MM.1S (cell line): ENCODE data around the gene EHMT2.

Experiments
- CTCF ChIP-seq: fragments of 300-600 bp; sonication (generic); IDR thresholded peaks from 2 replicates; pipeline ENCODE4 v1.5.1; 2016; ENCODE audit warnings: antibody characterized with exemption, low read length, mixed read lengths
- EZH2 ChIP-seq: fragments of 300-600 bp; sonication (generic); optimal IDR thresholded peaks from 2 replicates; pipeline ENCODE3; 2017; ENCODE audit warnings: low read depth, mild to moderate bottlenecking, antibody characterized with exemption, low read length, mixed read lengths

DNA sequence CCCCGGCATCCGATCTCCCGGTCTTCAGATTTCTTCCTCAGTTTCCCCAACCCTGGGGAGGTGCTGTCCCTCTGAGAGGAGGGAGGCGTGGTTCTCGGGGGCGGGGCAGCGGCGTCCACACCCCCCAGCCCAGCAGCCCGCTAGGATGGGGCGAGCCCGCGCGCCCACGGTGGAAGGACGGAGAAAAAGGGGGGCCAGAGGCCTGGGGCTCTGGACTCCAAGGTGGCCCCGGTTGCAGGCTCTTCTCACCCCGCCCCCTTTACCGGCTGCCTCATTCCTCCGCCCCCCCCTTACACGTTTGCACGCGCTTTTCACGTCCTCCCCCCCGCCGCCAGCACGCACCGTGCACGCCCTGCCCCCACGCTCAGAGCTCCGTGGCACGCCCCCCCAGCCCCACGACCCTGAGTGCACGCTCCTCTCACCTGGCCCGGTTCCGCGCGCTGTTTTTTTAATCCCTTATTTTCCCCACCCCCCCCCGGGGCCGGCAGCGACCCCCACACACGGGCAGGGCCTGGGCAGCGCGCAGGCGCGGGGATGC is 4.0 kb upstream of the EHMT2 start:
- TF ChIP-seq CTCF (no peak), EZH2 (no peak)
